HG03469 (cell line): ENCODE results near the gene MPO.

ENCODE experiments used
- ATAC-seq: cut with Tn5 transposase; IDR thresholded peaks from one replicate; pipeline ENCODE4 v1.9.1; 2021; ENCODE audit warnings: mild to moderate bottlenecking, moderate library complexity, moderate number of reproducible peaks; ENCODE audit not compliant: unreplicated experiment

Gene MPO

GRCh38 chr17:58319173-58320162 lies 38.7 kb upstream of the MPO start:
- ATAC-seq, result no peak

GRCh38 chr17:58318627-58319172 lies 38.0 kb upstream of the MPO start:
- ATAC-seq, result no peak

GRCh38 chr17:58318065-58318481 lies 37.3 kb upstream of the MPO start:
- ATAC-seq, result no peak

GRCh38 chr17:58317421-58318064 lies 36.8 kb upstream of the MPO start:
- ATAC-seq, result no peak

- no peak for ATAC-seq
Observed at GRCh38 chr17:58316260-58316960, 35.7 kb upstream of the MPO start.

- ATAC-seq, result no peak
Observed at GRCh38 chr17:58315750-58316149, 35.0 kb upstream of the MPO start.

- no peak for ATAC-seq
Observed at GRCh38 chr17:58315281-58315711, 34.6 kb upstream of the MPO start.

- no peak for ATAC-seq
Observed at GRCh38 chr17:58314706-58315015, 33.9 kb upstream of the MPO start.

GRCh38 chr17:58313815-58314705 lies 33.3 kb upstream of the MPO start:
- no peak for ATAC-seq

- no peak for ATAC-seq
Observed at GRCh38 chr17:58312829-58313228, 32.1 kb upstream of the MPO start.

GRCh38 chr17:58312021-58312630 lies 31.4 kb upstream of the MPO start:
- ATAC-seq, result no peak

GRCh38 chr17:58311429-58311894 lies 30.7 kb upstream of the MPO start:
- no peak for ATAC-seq

GRCh38 chr17:58310511-58311428 lies 30.0 kb upstream of the MPO start:
- no peak for ATAC-seq

GRCh38 chr17:58309918-58310259 lies 29.2 kb upstream of the MPO start:
- no peak for ATAC-seq

- ATAC-seq, result no peak
Observed at GRCh38 chr17:58308985-58309917, 28.5 kb upstream of the MPO start.

- ATAC-seq, result no peak
Observed at GRCh38 chr17:58308173-58308984, 27.6 kb upstream of the MPO start.
